ENCODE data around the gene RPTOR. TPM values are rescaled to one million over a fixed set of nuclear protein-coding genes. Genes with fewer than 3 reads are reported as not detected.

The RPTOR gene
- total RNA-seq, 1 donor from 2014 or later, result 21.8 TPM

DNA sequence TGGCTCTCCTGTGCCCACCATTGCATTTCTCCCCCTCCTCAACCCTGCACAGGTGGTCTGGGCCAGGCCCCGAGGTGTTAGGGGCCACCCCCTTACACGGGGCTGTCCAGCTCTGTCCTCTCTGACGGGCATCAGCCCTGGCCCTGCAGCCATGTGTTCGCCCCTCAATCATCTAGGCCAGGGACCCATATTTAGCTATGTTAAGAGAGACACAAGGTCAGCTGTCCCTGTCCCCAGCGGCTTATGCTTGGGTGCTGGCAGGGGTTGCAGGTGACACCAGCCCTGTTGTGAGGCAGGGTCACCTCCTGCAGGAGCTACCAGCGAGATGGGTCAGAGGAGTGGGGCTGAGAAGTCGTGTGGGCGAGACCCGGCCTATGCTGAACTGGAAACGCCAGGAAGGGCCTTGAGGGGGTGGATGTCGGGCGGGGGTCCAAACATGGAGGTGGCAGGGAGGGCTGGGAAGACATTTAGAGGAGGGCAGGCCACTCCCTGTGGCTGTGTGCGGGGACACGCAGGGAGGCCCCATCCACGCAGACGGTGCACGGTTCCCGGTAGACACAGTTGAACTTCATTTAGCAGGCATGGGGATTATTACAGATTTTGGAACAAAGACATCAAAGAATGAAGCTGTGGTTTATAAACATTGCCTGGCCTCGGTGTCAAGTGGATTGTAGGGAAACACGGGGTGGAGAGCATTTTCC, 313.8 kb downstream of the RPTOR start:
- TF ChIP-seq, protein P1, sequence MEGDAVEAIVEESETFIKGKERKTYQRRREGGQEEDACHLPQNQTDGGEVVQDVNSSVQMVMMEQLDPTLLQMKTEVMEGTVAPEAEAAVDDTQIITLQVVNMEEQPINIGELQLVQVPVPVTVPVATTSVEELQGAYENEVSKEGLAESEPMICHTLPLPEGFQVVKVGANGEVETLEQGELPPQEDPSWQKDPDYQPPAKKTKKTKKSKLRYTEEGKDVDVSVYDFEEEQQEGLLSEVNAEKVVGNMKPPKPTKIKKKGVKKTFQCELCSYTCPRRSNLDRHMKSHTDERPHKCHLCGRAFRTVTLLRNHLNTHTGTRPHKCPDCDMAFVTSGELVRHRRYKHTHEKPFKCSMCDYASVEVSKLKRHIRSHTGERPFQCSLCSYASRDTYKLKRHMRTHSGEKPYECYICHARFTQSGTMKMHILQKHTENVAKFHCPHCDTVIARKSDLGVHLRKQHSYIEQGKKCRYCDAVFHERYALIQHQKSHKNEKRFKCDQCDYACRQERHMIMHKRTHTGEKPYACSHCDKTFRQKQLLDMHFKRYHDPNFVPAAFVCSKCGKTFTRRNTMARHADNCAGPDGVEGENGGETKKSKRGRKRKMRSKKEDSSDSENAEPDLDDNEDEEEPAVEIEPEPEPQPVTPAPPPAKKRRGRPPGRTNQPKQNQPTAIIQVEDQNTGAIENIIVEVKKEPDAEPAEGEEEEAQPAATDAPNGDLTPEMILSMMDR (IDR thresholded peaks at IDR 0.05; ENCODE audit: borderline replicate concordance), result no peak
- Histone ChIP-seq H3K4me3 (no peak overlapping the region), H3K36me3 (peaks cover 22% of the 10 kb centered on the region), H3K9me3 (replicated peaks) (no peaks in the 10 kb centered on the region), H3K4me1 (peaks cover 22% of the 10 kb centered on the region), H3K27ac (replicated peaks) (no peak overlapping the region), H3K27me3 (ENCODE audit: low read depth) (no peaks in the 10 kb centered on the region)
- intact Hi-C loops (cut with micrococcal nuclease), result no loop called here
- no peak for DNase-seq

GRCh38 chr17:80859002-80859941, 314.6 kb downstream of the RPTOR start:
- intact Hi-C loops (cut with micrococcal nuclease), result no loop called here
- Histone ChIP-seq H3K4me3 (no peak overlapping the region), H3K4me1 (peaks cover 22% of the 10 kb centered on the region), H3K27me3 (ENCODE audit: low read depth) (no peaks in the 10 kb centered on the region), H3K27ac (replicated peaks) (peak overlapping the region; percentile 34), H3K9me3 (replicated peaks) (no peaks in the 10 kb centered on the region), H3K36me3 (peaks cover 22% of the 10 kb centered on the region)
- TF ChIP-seq, protein P1 (IDR thresholded peaks at IDR 0.05; ENCODE audit: borderline replicate concordance), result no peak
- peak; percentile 69 for DNase-seq

- no peak overlapping the region for H3K27ac ChIP-seq (replicated peaks)
- intact Hi-C loops (cut with micrococcal nuclease), result loop anchor here (10.0 kb wide), 1 partner anchor 115 kb away; no protein-coding TSS in a partner anchor
Measured at GRCh38 chr17:80860101-80860671, 315.5 kb downstream of the RPTOR start.

GRCh38 chr17:80860703-80861417, 316.2 kb downstream of the RPTOR start:
- DNase-seq, result no peak
- no peaks in the 10 kb centered on the region for H3K27me3 ChIP-seq (ENCODE audit: low read depth)
- H3K9me3 ChIP-seq (replicated peaks), result no peaks in the 10 kb centered on the region
- peaks cover 22% of the 10 kb centered on the region for H3K4me1 ChIP-seq
- TF ChIP-seq, protein P1 (IDR thresholded peaks at IDR 0.05; ENCODE audit: borderline replicate concordance), result no peak
- H3K4me3 ChIP-seq, result no peak overlapping the region
- intact Hi-C loops (cut with micrococcal nuclease), result loop anchor here (10.0 kb wide), 1 partner anchor 114 kb away; no protein-coding TSS in a partner anchor
- peaks cover 14% of the 10 kb centered on the region for H3K36me3 ChIP-seq
- no peak overlapping the region for H3K27ac ChIP-seq (replicated peaks)

More at GRCh38 chr17:80860101-80860671, 315.5 kb downstream of the RPTOR start:
- no peaks in the 10 kb centered on the region for H3K27me3 ChIP-seq (ENCODE audit: low read depth)
- no peak for DNase-seq
- peaks cover 22% of the 10 kb centered on the region for H3K4me1 ChIP-seq
- TF ChIP-seq, protein P1 (IDR thresholded peaks at IDR 0.05; ENCODE audit: borderline replicate concordance), result no peak
- H3K4me3 ChIP-seq, result no peak overlapping the region
- H3K9me3 ChIP-seq (replicated peaks), result no peaks in the 10 kb centered on the region
- H3K36me3 ChIP-seq, result peaks cover 21% of the 10 kb centered on the region

GRCh38 chr17:80861418-80861815, 316.8 kb downstream of the RPTOR start:
- Histone ChIP-seq H3K4me3 (no peak overlapping the region), H3K27ac (replicated peaks) (no peak overlapping the region), H3K27me3 (ENCODE audit: low read depth) (no peaks in the 10 kb centered on the region), H3K9me3 (replicated peaks) (no peaks in the 10 kb centered on the region), H3K36me3 (peaks cover 13% of the 10 kb centered on the region), H3K4me1 (peaks cover 22% of the 10 kb centered on the region)
- DNase-seq, result no peak
- intact Hi-C loops (cut with micrococcal nuclease), result loop anchor here (10.0 kb wide), 1 partner anchor 113 kb away; no protein-coding TSS in a partner anchor
- TF ChIP-seq, protein P1 (IDR thresholded peaks at IDR 0.05; ENCODE audit: borderline replicate concordance), result no peak
